ENCODE data around the gene ZNF736. TPM values are rescaled to one million over a fixed set of nuclear protein-coding genes. Genes with fewer than 3 reads are reported as not detected.
"Not testable (repeated sequence)": the region's sequence is repeated elsewhere in the genome, so short reads cannot be mapped to it uniquely, and the experiment has no call there.

ZNF736 gene
- total RNA-seq, 1 experiment from 2014 or later = 9.2 TPM

DNA sequence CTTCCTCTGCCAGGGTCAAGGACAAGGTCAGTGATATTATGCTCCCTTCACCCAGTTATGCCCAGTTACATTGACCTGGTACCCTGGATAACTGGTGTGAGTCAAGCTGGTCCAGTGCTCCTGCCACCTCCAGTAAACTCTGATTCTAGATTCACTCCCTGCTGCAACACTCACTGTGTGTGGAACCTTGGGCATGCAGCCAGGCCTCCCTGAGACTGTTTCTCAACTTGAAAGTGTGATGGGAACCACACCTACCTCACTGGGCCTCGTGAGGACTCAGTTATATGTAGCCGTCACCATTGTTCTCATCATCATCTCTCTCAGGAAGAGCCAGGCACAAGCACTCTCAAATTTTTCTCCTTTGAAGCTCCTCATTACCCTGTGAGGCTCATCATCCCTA is 935 bp upstream of the ZNF736 start:
- no peak overlapping the region for H3K27ac Mint-ChIP-seq (ENCODE audit: low read depth, unreplicated experiment)
- ChIA-PET POLR2A (no interaction called here), CTCF (no interaction called here)
- BruUV-seq (replicated peaks) = no TSS peak
- no peak for TF ChIP-seq CTCF (IDR thresholded peaks at IDR 0.05; ENCODE audit: unreplicated experiment)
- no peak overlapping the region for H3K4me3 Mint-ChIP-seq (ENCODE audit: unreplicated experiment)
- H3K27me3 Mint-ChIP-seq (ENCODE audit: insufficient read depth, unreplicated experiment) = no peaks in the 10 kb centered on the region
- no peaks in the 10 kb centered on the region for H3K4me1 Mint-ChIP-seq (ENCODE audit: insufficient read depth, unreplicated experiment)
- H3K36me3 Mint-ChIP-seq (ENCODE audit: insufficient read depth, unreplicated experiment) = peaks cover 7% of the 10 kb centered on the region
- intact Hi-C loops (cut with micrococcal nuclease) = no loop called here
- DNase-seq (ENCODE audit: unreplicated experiment) = no peak
- no peaks in the 10 kb centered on the region for H3K9me3 Mint-ChIP-seq (ENCODE audit: unreplicated experiment)

GRCh38 chr7:64314566-64314965 is 805 bp downstream of the ZNF736 start:
- intact Hi-C loops (cut with micrococcal nuclease) = no loop called here
- peak overlapping the region; percentile 99 for H3K27ac Mint-ChIP-seq (ENCODE audit: low read depth, unreplicated experiment)
- no TSS peak for BruUV-seq (replicated peaks)
- DNase-seq (ENCODE audit: unreplicated experiment) = no peak
- no peaks in the 10 kb centered on the region for H3K4me1 Mint-ChIP-seq (ENCODE audit: insufficient read depth, unreplicated experiment)
- CTCF ChIA-PET = interaction anchor here (0.6 to 1.5 kb wide), 3 partner anchors 305 to 323 kb away, joined by 3 to 5 read pairs (median 4); no protein-coding TSS in a partner anchor
- peaks cover 7% of the 10 kb centered on the region for H3K36me3 Mint-ChIP-seq (ENCODE audit: insufficient read depth, unreplicated experiment)
- peak overlapping the region; percentile 97 for H3K4me3 Mint-ChIP-seq (ENCODE audit: unreplicated experiment)
- no peaks in the 10 kb centered on the region for H3K9me3 Mint-ChIP-seq (ENCODE audit: unreplicated experiment)
- POLR2A ChIA-PET = interaction anchor here (0.7 to 2.2 kb wide), 5 partner anchors 14 to 498 kb away, joined by 3 to 12 read pairs (median 4); partner anchors contain the start of gene ZNF680
- no peaks in the 10 kb centered on the region for H3K27me3 Mint-ChIP-seq (ENCODE audit: insufficient read depth, unreplicated experiment)
- TF ChIP-seq CTCF (IDR thresholded peaks at IDR 0.05; ENCODE audit: unreplicated experiment) = no peak

DNA sequence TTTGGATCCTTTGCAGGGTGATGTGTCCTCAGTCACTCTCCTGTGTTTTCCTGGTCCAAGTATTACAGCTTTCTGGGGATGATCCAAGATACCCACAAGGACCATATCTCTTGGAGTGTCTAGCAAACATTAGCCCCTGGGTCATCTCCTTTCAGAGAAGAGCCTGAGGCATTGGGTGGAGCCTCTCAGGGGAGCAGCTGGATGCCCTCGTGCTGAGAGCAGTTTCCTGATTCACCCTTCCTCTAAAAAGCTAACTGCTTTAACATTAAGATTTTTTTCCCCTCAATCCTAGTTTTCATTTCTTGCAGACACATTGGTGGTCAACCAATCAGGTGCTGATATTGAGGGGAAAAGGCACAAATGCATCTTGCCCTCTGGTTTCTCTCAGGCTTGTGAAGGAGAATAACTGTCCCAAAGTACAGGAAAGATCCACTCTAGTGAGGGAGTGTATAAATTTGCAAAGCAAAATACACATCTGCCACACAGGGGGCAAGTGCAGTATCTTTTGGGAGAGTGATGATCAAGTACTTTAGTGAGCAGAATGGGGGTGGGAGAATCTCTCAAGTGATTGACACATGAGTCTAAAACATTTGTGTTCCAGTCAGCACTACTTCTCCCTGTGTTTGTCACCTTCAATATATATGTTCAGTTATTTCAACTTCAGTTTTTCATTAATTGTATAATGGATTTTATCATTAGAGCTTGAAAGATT is 2.4 kb downstream of the ZNF736 start:
- H3K27ac Mint-ChIP-seq (ENCODE audit: low read depth, unreplicated experiment); DNase-seq (ENCODE audit: unreplicated experiment); H3K9me3 Mint-ChIP-seq (ENCODE audit: unreplicated experiment); POLR2A ChIA-PET; H3K4me1 Mint-ChIP-seq (ENCODE audit: insufficient read depth, unreplicated experiment); H3K27me3 Mint-ChIP-seq (ENCODE audit: insufficient read depth, unreplicated experiment); intact Hi-C loops (cut with micrococcal nuclease); BruUV-seq (replicated peaks): not testable (repeated sequence)
- CTCF ChIA-PET = interaction anchor here (0.6 kb wide), 1 partner anchor 15 kb away, joined by 3 read pairs; no protein-coding TSS in a partner anchor
- H3K4me3 Mint-ChIP-seq (ENCODE audit: unreplicated experiment) = peak overlapping the region; percentile 97
- peaks cover 13% of the 10 kb centered on the region for H3K36me3 Mint-ChIP-seq (ENCODE audit: insufficient read depth, unreplicated experiment)

GRCh38 chr7:64320547-64321513 is 7.1 kb downstream of the ZNF736 start:
- CTCF ChIA-PET = interaction anchor here (0.6 to 2.1 kb wide), 19 partner anchors 10 to 1682 kb away, joined by 3 to 12 read pairs (median 4); partner anchors contain the start of gene ZNF107
- no TSS peak for BruUV-seq (replicated peaks)
- no peak overlapping the region for H3K4me3 Mint-ChIP-seq (ENCODE audit: unreplicated experiment)
- peaks cover 13% of the 10 kb centered on the region for H3K36me3 Mint-ChIP-seq (ENCODE audit: insufficient read depth, unreplicated experiment)
- POLR2A ChIA-PET = interaction anchor here (0.5 to 1.1 kb wide), 5 partner anchors 224 to 1019 kb away, joined by 3 to 4 read pairs (median 3); no protein-coding TSS in a partner anchor
- intact Hi-C loops (cut with micrococcal nuclease) = no loop called here
- no peaks in the 10 kb centered on the region for H3K27me3 Mint-ChIP-seq (ENCODE audit: insufficient read depth, unreplicated experiment)
- H3K4me1 Mint-ChIP-seq (ENCODE audit: insufficient read depth, unreplicated experiment) = no peaks in the 10 kb centered on the region
- H3K27ac Mint-ChIP-seq (ENCODE audit: low read depth, unreplicated experiment) = no peak overlapping the region
- no peak for TF ChIP-seq CTCF (IDR thresholded peaks at IDR 0.05; ENCODE audit: unreplicated experiment)
- DNase-seq (ENCODE audit: unreplicated experiment) = no peak
- H3K9me3 Mint-ChIP-seq (ENCODE audit: unreplicated experiment) = peaks cover 12% of the 10 kb centered on the region

GRCh38 chr7:64324166-64324565 is 10.4 kb downstream of the ZNF736 start:
- POLR2A ChIA-PET; H3K4me3 Mint-ChIP-seq (ENCODE audit: unreplicated experiment); H3K27ac Mint-ChIP-seq (ENCODE audit: low read depth, unreplicated experiment); H3K4me1 Mint-ChIP-seq (ENCODE audit: insufficient read depth, unreplicated experiment); BruUV-seq (replicated peaks); H3K36me3 Mint-ChIP-seq (ENCODE audit: insufficient read depth, unreplicated experiment); DNase-seq (ENCODE audit: unreplicated experiment); H3K27me3 Mint-ChIP-seq (ENCODE audit: insufficient read depth, unreplicated experiment); intact Hi-C loops (cut with micrococcal nuclease): not testable (repeated sequence)
- CTCF ChIA-PET = interaction anchor here (0.7 to 1.1 kb wide), 2 partner anchors 11 to 28 kb away, joined by 3 to 5 read pairs; no protein-coding TSS in a partner anchor
- peaks cover 27% of the 10 kb centered on the region for H3K9me3 Mint-ChIP-seq (ENCODE audit: unreplicated experiment)

DNA sequence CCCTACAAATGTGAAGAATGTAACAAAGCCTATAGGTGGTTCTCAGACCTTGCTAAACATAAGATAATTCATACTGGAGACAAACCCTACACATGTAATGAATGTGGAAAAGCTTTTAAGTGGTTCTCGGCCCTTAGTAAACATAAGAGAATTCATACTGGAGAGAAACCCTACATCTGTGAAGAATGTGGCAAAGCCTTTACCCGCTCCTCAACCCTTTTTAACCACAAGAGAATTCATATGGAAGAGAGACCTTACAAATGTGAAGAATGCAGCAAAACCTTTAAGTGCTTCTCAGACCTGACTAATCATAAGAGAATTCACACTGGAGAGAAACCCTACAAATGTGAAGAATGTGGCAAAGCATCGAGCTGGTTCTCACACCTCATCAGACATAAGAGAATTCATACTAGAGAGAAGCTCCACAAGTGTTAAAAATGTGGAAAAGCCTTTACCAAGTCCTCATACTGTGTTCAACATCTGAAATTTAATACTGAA is 35.0 kb downstream of the ZNF736 start:
- intact Hi-C loops (cut with micrococcal nuclease); H3K4me1 Mint-ChIP-seq (ENCODE audit: insufficient read depth, unreplicated experiment); POLR2A ChIA-PET; BruUV-seq (replicated peaks); H3K4me3 Mint-ChIP-seq (ENCODE audit: unreplicated experiment); H3K27me3 Mint-ChIP-seq (ENCODE audit: insufficient read depth, unreplicated experiment); DNase-seq (ENCODE audit: unreplicated experiment); H3K27ac Mint-ChIP-seq (ENCODE audit: low read depth, unreplicated experiment): not testable (repeated sequence)
- Mint-ChIP-seq H3K36me3 (ENCODE audit: insufficient read depth, unreplicated experiment) (peaks cover 42% of the 10 kb centered on the region), H3K9me3 (ENCODE audit: unreplicated experiment) (peaks cover 31% of the 10 kb centered on the region)
- CTCF ChIA-PET = interaction anchor here (1.2 kb wide), 1 partner anchor 27 kb away, joined by 3 read pairs; no protein-coding TSS in a partner anchor

Data from MCF 10A (cell line).